ENCODE results near the gene CXCR1.
"Not testable (repeated sequence)": the region's sequence is repeated elsewhere in the genome, so short reads cannot be mapped to it uniquely, and the experiment has no call there.

Gene CXCR1

GRCh38 chr2:218155953-218156479 is 10.7 kb downstream of the CXCR1 start:
- FAIRE-seq: no peak

DNA sequence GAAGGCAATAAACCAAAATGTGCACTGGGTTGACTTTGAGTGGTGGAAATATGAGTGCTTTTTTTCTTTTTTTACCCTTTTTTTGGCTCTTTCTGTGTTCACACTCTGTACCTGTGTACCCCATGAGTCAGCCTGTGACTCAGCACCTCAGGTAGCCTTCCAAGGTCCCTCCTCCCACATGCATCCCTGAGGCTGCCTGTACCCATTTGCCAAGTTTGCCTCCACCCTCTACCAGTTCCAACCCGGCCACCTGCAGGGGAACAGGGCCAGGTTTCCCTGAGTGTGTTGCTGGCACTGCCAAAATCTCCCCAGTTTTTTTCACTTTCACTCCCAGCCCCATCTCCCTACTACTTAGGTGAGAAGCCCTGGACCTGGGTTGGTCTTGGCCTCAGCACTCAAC is 14.0 kb downstream of the CXCR1 start:
- no peak for FAIRE-seq

GRCh38 chr2:218152172-218152571 is 14.6 kb downstream of the CXCR1 start:
- no peak for FAIRE-seq

GRCh38 chr2:218149848-218150440 is 16.8 kb downstream of the CXCR1 start:
- no peak for FAIRE-seq

DNA sequence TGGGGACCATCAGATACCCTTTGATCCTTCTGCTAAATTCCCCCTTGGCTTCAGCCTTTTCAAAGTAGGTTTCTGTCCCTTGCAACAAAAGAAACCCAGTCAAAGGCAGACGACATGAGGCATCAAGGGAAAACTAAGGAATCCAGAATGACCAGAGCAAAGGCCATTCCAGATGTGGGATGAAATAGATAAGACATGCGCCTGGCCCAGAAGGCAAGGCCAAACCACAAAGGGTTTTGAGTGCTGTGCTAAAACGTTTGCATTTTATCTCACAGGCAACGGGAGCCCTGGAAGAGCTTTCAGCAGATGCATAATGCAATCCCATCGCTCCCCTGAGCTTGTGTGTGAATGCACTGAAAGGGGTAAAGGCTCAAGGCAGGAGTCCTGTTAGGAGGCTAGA is 17.7 kb downstream of the CXCR1 start:
- FAIRE-seq: no peak

- FAIRE-seq: no peak
These were observed 20.7 kb downstream of the CXCR1 start for GRCh38 chr2:218146056-218146455.

DNA sequence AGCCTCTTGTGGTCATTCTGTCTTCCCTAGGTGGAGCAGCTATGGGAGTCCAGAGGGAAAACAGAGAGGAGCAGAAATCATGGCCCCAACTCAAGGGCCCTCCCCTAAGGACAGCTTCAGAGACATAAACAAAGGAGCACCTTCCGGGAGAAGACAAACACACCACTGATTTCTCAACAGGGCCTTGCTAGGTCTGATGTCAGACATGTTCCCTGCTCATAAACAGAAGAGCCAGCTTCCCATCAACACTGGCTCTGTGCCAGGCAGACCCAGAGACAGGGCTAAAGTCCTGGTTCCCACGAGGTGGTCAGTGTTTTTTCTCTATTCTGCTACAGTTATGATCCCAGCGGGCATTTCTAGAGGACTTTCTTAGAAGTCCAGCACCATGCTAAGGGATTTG is 21.6 kb downstream of the CXCR1 start:
- no peak for FAIRE-seq

DNA sequence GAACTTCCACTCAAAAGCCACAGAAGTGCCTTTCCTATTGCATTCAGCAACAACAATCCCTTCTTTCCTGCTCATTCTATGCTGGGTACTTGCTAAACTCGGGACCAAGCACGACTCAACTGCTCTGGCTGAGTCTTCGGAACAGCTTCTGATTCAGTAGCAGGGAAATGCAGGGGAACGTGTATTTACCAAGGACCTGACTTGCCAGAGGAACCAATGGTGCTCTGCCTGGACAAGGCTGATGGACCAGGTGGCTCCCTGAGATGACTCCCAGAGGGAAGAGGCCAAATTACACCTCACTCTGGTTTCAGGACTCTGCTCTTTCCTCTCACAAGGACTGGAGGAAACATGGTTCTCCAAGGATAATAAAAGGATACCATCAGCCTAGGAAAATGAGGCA is 28.7 kb downstream of the CXCR1 start:
- no peak for FAIRE-seq

GRCh38 chr2:218137514-218137913 is 29.2 kb downstream of the CXCR1 start:
- FAIRE-seq: no peak

DNA sequence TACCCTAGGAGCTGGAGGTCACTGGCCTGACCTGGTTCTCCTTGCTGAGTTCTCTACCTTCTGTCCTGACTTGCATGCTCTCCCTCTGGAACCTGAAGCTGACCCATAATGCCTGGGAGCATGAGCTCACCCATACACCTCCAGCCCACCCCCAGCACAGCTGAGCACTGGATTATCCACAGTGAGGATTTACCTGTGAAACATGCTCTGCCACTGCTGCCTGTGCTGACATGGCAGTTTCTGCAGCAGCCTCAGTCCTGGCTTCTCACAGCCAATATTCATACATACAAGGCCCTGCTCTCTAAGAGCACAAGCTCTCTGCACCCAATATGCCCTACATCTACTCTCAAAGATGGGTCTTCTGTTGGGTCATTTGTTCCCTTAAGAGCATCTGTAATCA is 35.9 kb downstream of the CXCR1 start:
- no peak for FAIRE-seq

DNA sequence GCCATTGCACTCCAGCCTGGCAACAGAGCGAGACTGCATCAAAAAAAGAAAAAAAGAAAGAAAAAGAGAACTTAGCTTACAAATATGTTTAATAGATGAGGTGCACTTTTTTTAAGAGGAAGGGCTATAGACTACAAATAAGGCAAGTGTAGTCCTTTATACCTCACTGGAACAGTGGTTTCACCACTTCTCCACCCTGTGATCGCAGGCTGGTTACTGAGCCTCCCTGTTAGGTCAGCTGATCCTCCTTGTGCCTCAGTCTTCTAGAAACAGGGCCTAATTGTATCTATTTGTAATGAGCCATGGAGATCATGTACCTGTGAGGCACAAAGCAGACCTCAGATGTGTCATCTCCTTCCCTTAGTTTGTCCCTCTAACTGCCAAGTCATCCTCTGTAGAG is 36.4 kb downstream of the CXCR1 start:
- no peak for FAIRE-seq

DNA sequence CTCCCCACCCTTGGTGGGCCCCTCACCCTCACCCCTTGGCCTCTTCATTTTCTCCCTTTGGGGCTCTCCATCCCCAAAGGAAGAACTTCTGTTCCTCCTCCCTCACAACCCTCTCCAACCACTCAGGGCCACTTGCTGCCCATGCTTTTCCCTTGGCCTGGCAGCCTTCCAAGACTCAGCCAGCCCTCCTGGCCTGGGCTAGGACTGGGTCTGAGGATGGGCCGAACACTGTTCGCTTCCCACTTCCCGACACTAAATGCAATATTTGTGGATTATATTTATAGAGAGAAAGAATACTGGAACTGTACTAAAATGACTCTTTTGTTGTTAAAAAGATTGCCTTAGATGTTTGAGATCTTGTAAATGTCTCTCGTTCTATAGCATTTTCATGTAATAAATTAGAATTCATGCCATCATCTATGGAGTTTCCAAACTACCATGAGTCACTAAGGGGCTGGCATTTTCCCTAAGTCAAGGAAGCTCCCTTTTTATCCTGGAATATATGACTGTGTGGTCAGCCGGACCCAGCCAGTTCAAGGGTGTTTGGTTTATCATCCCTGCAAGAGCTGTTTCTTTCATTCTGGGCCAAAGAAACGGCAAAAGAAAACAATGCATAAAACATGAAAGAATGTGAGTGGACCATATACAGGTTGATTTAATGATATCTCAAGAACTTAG is 37.2 kb downstream of the CXCR1 start:
- no peak for FAIRE-seq

GRCh38 chr2:218128781-218129457 is 37.8 kb downstream of the CXCR1 start:
- no peak for FAIRE-seq

DNA sequence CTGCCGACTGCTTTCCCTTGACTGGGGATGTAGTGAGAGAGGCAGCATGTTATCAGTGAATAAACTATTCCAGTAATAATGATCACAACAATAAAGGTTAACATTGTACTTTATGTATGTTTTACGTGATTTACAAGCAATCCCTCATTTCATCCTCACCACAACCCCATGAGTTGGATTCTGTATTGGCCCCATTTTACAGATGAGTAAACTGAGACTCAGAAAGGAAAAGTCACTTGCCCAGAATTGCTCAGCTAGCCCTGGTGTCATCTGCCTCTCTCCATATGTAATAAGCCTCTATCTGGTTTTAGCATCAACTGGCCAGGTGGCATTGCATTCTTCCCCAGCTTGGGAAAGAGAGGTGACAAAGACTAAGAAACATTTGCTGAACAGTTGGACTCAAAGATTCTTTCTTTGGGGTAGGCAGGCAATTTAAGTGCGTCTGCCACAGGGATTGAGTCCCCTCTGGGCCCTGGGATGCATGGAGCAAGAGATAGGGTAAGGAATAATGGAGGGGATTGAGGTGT is 38.8 kb downstream of the CXCR1 start:
- no peak for FAIRE-seq

- FAIRE-seq: no peak
These were observed 41.1 kb downstream of the CXCR1 start, which contains the start of gene CXCR2 for GRCh38 chr2:218125626-218126080. TSS of gene CXCR2 (plus strand) at chr2:218126028. CDS start at chr2:218134802, 8,774 bp downstream.

GRCh38 chr2:218125095-218125494 is 41.7 kb downstream of the CXCR1 start:
- no peak for FAIRE-seq

- FAIRE-seq: no peak
These were observed 42.8 kb downstream of the CXCR1 start for GRCh38 chr2:218123986-218124385.

DNA sequence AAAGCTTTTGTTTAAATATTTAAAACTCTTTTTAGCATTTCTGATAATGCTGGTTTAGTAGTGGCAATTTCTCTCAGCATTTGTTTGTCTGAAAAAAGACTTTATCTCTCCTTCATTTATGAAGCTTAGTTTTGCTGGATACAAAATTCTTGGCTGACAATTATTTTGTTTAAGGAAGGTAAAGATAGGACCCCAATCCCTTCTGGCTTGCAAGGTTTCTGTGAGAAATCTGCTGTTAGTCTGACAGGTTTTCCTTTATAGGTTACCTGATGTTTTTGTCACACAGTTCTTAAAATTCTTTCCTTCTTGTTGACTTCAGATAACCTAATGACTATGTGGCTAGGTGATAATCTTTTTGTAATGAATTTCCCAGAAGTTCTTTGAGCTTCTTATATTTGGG is 44.5 kb downstream of the CXCR1 start:
- not testable (repeated sequence) for FAIRE-seq

- FAIRE-seq: not testable (repeated sequence)
These were observed 45.0 kb downstream of the CXCR1 start for GRCh38 chr2:218121789-218122188.
